ENCODE results near the gene CCDC157.

Gene CCDC157

DNA sequence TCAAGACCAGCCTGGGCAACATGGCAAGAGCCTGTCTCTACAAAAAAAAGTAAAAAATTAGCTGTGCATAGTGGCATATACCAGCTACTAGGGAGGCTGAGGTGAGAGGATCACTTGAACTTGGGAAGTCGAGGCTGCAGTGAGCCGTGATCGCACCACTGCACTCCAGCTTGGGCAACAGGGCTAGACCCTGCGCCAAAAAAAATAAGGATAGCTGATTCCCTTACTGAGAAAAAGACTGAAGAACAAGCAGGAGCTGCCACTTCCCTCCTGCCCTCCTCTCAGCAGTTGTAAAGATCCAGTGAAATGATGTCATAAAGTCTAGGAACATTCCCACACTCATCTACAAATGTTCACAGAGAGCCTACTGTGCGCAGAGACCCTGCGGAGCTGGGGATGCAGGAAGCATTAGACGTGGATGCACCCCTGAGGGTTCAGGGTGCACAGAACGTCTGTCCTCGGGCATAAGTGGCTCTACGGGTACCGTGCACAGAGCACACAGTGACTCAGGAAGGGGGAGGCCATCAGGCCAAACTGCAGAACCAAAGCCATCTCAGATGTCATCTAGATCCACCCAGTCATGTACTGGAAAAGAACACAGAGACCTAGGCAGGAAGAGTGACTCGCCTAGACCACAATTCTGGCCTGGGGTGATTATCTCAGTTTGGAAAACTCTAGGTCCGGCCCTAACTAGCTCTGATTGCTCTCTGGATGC is 51.7 kb downstream of the CCDC157 start (continued):
- no peak for TF ChIP-seq PATZ1 (CRISPR knock-in tag; IDR thresholded peaks at IDR 0.05; ENCODE audit: borderline replicate concordance)
- TF ChIP-seq TOX (CRISPR knock-in tag; IDR thresholded peaks at IDR 0.05; ENCODE audit: borderline replicate concordance): no peak
- no peak for TF ChIP-seq ZFP3 (CRISPR knock-in tag; IDR thresholded peaks at IDR 0.05)

- ATAC-seq: no peak
- no peak for TF ChIP-seq TCF4 (CRISPR knock-in tag; IDR thresholded peaks at IDR 0.05; ENCODE audit: borderline replicate concordance)
- TF ChIP-seq BACH2 (CRISPR knock-in tag; IDR thresholded peaks at IDR 0.05; ENCODE audit: borderline replicate concordance): no peak
- no peak for TF ChIP-seq PATZ1 (CRISPR knock-in tag; IDR thresholded peaks at IDR 0.05; ENCODE audit: borderline replicate concordance)
- TF ChIP-seq, protein P1, sequence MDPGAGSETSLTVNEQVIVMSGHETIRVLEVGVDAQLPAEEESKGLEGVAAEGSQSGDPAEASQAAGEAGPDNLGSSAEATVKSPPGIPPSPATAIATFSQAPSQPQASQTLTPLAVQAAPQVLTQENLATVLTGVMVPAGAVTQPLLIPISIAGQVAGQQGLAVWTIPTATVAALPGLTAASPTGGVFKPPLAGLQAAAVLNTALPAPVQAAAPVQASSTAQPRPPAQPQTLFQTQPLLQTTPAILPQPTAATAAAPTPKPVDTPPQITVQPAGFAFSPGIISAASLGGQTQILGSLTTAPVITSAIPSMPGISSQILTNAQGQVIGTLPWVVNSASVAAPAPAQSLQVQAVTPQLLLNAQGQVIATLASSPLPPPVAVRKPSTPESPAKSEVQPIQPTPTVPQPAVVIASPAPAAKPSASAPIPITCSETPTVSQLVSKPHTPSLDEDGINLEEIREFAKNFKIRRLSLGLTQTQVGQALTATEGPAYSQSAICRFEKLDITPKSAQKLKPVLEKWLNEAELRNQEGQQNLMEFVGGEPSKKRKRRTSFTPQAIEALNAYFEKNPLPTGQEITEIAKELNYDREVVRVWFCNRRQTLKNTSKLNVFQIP (CRISPR knock-in tag; IDR thresholded peaks at IDR 0.05; ENCODE audit: borderline replicate concordance, low read depth): no peak
- TF ChIP-seq, protein P2, sequence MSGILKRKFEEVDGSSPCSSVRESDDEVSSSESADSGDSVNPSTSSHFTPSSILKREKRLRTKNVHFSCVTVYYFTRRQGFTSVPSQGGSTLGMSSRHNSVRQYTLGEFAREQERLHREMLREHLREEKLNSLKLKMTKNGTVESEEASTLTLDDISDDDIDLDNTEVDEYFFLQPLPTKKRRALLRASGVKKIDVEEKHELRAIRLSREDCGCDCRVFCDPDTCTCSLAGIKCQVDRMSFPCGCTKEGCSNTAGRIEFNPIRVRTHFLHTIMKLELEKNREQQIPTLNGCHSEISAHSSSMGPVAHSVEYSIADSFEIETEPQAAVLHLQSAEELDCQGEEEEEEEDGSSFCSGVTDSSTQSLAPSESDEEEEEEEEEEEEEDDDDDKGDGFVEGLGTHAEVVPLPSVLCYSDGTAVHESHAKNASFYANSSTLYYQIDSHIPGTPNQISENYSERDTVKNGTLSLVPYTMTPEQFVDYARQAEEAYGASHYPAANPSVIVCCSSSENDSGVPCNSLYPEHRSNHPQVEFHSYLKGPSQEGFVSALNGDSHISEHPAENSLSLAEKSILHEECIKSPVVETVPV (CRISPR knock-in tag; IDR thresholded peaks at IDR 0.05): no peak
- TF ChIP-seq, protein P3, sequence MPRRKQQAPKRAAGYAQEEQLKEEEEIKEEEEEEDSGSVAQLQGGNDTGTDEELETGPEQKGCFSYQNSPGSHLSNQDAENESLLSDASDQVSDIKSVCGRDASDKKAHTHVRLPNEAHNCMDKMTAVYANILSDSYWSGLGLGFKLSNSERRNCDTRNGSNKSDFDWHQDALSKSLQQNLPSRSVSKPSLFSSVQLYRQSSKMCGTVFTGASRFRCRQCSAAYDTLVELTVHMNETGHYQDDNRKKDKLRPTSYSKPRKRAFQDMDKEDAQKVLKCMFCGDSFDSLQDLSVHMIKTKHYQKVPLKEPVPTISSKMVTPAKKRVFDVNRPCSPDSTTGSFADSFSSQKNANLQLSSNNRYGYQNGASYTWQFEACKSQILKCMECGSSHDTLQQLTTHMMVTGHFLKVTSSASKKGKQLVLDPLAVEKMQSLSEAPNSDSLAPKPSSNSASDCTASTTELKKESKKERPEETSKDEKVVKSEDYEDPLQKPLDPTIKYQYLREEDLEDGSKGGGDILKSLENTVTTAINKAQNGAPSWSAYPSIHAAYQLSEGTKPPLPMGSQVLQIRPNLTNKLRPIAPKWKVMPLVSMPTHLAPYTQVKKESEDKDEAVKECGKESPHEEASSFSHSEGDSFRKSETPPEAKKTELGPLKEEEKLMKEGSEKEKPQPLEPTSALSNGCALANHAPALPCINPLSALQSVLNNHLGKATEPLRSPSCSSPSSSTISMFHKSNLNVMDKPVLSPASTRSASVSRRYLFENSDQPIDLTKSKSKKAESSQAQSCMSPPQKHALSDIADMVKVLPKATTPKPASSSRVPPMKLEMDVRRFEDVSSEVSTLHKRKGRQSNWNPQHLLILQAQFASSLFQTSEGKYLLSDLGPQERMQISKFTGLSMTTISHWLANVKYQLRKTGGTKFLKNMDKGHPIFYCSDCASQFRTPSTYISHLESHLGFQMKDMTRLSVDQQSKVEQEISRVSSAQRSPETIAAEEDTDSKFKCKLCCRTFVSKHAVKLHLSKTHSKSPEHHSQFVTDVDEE (CRISPR knock-in tag; IDR thresholded peaks at IDR 0.05): no peak
- no peak for TF ChIP-seq ISL1 (CRISPR knock-in tag; IDR thresholded peaks at IDR 0.05)
- no peak for TF ChIP-seq ZFP3 (CRISPR knock-in tag; IDR thresholded peaks at IDR 0.05)
- TF ChIP-seq ZFP30 (CRISPR knock-in tag; IDR thresholded peaks at IDR 0.05): no peak
- TF ChIP-seq ESRRG (CRISPR knock-in tag; IDR thresholded peaks at IDR 0.05): no peak
- no peak for TF ChIP-seq OSR1 (CRISPR knock-in tag; IDR thresholded peaks at IDR 0.05)
- no peak for TF ChIP-seq RARB (CRISPR knock-in tag; IDR thresholded peaks at IDR 0.05)
- no peak for TF ChIP-seq CSDC2 (CRISPR knock-in tag; IDR thresholded peaks at IDR 0.05)
- no peak for TF ChIP-seq ZNF565 (CRISPR knock-in tag; conservative IDR thresholded peaks at IDR 0.05; ENCODE audit: low read depth)
- no peak for TF ChIP-seq SNAI2 (CRISPR knock-in tag; IDR thresholded peaks at IDR 0.05)
- no peak for TF ChIP-seq PPARA (CRISPR knock-in tag; IDR thresholded peaks at IDR 0.05; ENCODE audit: borderline replicate concordance)
- no peak for TF ChIP-seq ARNTL (CRISPR knock-in tag; IDR thresholded peaks at IDR 0.05; ENCODE audit: borderline replicate concordance, low read depth)
- TF ChIP-seq CREB5 (CRISPR knock-in tag; IDR thresholded peaks at IDR 0.05; ENCODE audit: low read depth): no peak
- TF ChIP-seq TOX (CRISPR knock-in tag; IDR thresholded peaks at IDR 0.05; ENCODE audit: borderline replicate concordance): no peak
- no peak for TF ChIP-seq ZNF8 (CRISPR knock-in tag; IDR thresholded peaks at IDR 0.05)
Measured at GRCh38 chr22:30411780-30412179, 55.0 kb downstream of the CCDC157 start.

Measured in SK-N-SH treated with all-trans-retinoic acid at 6 μM for 48 hours (cell line).